ENCODE measurements around the gene TOP1.

Gene TOP1

GRCh38 chr20:41085606-41086005, 57.0 kb downstream of the TOP1 start:
- ChIA-PET CTCF (interaction anchor here (0.6 kb wide), 1 partner anchor 167 kb away, joined by 5 read pairs; no protein-coding TSS in a partner anchor), POLR2A (no interaction called here)
- DNase-seq (ENCODE audit: extremely low spot score), result no peak
- TF ChIP-seq FOXK2 (IDR thresholded peaks at IDR 0.05), result no peak
- TF ChIP-seq ZNF384 (IDR thresholded peaks at IDR 0.05), result no peak
- no peak; the same call in 1 of the 2 replicates for TF ChIP-seq PKNOX1 (IDR thresholded peaks at IDR 0.05)
- no peak for TF ChIP-seq TARDBP (IDR thresholded peaks at IDR 0.05)
- no peak for TF ChIP-seq ELF4 (IDR thresholded peaks at IDR 0.05)
- no peak for TF ChIP-seq SP1 (IDR thresholded peaks at IDR 0.05)
- TF ChIP-seq FOXA1 (IDR thresholded peaks at IDR 0.05), result no peak
- no peak for TF ChIP-seq BHLHE40 (IDR thresholded peaks at IDR 0.05; ENCODE audit: borderline replicate concordance)
- TF ChIP-seq L3MBTL2 (conservative IDR thresholded peaks at IDR 0.05), result no peak
- no peak for TF ChIP-seq CTBP1 (IDR thresholded peaks at IDR 0.05; ENCODE audit: borderline replicate concordance)
- TF ChIP-seq NFRKB (IDR thresholded peaks at IDR 0.05), result no peak
- no peak for TF ChIP-seq HDGF (IDR thresholded peaks at IDR 0.05; ENCODE audit: borderline replicate concordance)
- TF ChIP-seq ARNT (IDR thresholded peaks at IDR 0.05), result no peak
- TF ChIP-seq FOXM1 (IDR thresholded peaks at IDR 0.05; ENCODE audit: borderline replicate concordance), result no peak
- TF ChIP-seq LEF1 (IDR thresholded peaks at IDR 0.05; ENCODE audit: borderline replicate concordance), result no peak
- no peak for TF ChIP-seq SUZ12 (IDR thresholded peaks at IDR 0.05)

GRCh38 chr20:41086402-41087324, 58.0 kb downstream of the TOP1 start:
- no peak for TF ChIP-seq NFRKB (IDR thresholded peaks at IDR 0.05)
- no peak for TF ChIP-seq FOXM1 (IDR thresholded peaks at IDR 0.05; ENCODE audit: borderline replicate concordance)
- no peak for TF ChIP-seq HDGF (IDR thresholded peaks at IDR 0.05; ENCODE audit: borderline replicate concordance)
- no peak for TF ChIP-seq SP1 (IDR thresholded peaks at IDR 0.05)
- TF ChIP-seq FOXA1 (IDR thresholded peaks at IDR 0.05), result no peak
- no peak for TF ChIP-seq PKNOX1 (IDR thresholded peaks at IDR 0.05)
- TF ChIP-seq LEF1 (IDR thresholded peaks at IDR 0.05; ENCODE audit: borderline replicate concordance), result no peak
- no peak for TF ChIP-seq TARDBP (IDR thresholded peaks at IDR 0.05)
- TF ChIP-seq SUZ12 (IDR thresholded peaks at IDR 0.05), result no peak
- DNase-seq (ENCODE audit: extremely low spot score), result peak; percentile 27
- CTCF ChIA-PET, result interaction anchor here (0.6 kb wide), 1 partner anchor 118 kb away, joined by 3 read pairs; no protein-coding TSS in a partner anchor
- POLR2A ChIA-PET, result no interaction called here

- ChIA-PET CTCF (no interaction called here), POLR2A (no interaction called here)
- TF ChIP-seq TARDBP (IDR thresholded peaks at IDR 0.05) (no peak), SUZ12 (IDR thresholded peaks at IDR 0.05) (no peak), FOXA1 (IDR thresholded peaks at IDR 0.05) (no peak), NFRKB (IDR thresholded peaks at IDR 0.05) (no peak), CTBP1 (IDR thresholded peaks at IDR 0.05; ENCODE audit: borderline replicate concordance) (no peak), ARNT (IDR thresholded peaks at IDR 0.05) (no peak), SP1 (IDR thresholded peaks at IDR 0.05) (no peak), FOXK2 (IDR thresholded peaks at IDR 0.05) (no peak), FOXM1 (IDR thresholded peaks at IDR 0.05; ENCODE audit: borderline replicate concordance) (no peak), L3MBTL2 (conservative IDR thresholded peaks at IDR 0.05) (no peak), PKNOX1 (IDR thresholded peaks at IDR 0.05) (no peak), HDGF (IDR thresholded peaks at IDR 0.05; ENCODE audit: borderline replicate concordance) (no peak)
- DNase-seq (ENCODE audit: extremely low spot score), result no peak
Observed at GRCh38 chr20:41087325-41087685, 58.7 kb downstream of the TOP1 start.

- no peak for TF ChIP-seq CTBP1 (IDR thresholded peaks at IDR 0.05; ENCODE audit: borderline replicate concordance)
- TF ChIP-seq FOXA1 (IDR thresholded peaks at IDR 0.05), result no peak
- no peak for TF ChIP-seq FOXM1 (IDR thresholded peaks at IDR 0.05; ENCODE audit: borderline replicate concordance)
- TF ChIP-seq FOXK2 (IDR thresholded peaks at IDR 0.05), result no peak
- TF ChIP-seq BHLHE40 (IDR thresholded peaks at IDR 0.05; ENCODE audit: borderline replicate concordance), result no peak
- no peak for TF ChIP-seq NFRKB (IDR thresholded peaks at IDR 0.05)
- TF ChIP-seq ZNF384 (IDR thresholded peaks at IDR 0.05), result no peak
- no peak for TF ChIP-seq ARNT (IDR thresholded peaks at IDR 0.05)
- no peak for TF ChIP-seq HDGF (IDR thresholded peaks at IDR 0.05; ENCODE audit: borderline replicate concordance)
- TF ChIP-seq TARDBP (IDR thresholded peaks at IDR 0.05), result no peak
- no peak for TF ChIP-seq L3MBTL2 (conservative IDR thresholded peaks at IDR 0.05)
- TF ChIP-seq SP1 (IDR thresholded peaks at IDR 0.05), result no peak
- no peak for TF ChIP-seq SUZ12 (IDR thresholded peaks at IDR 0.05)
- TF ChIP-seq LEF1 (IDR thresholded peaks at IDR 0.05; ENCODE audit: borderline replicate concordance), result no peak
- TF ChIP-seq PKNOX1 (IDR thresholded peaks at IDR 0.05), result no peak
- no peak for TF ChIP-seq ELF4 (IDR thresholded peaks at IDR 0.05)
- DNase-seq (ENCODE audit: extremely low spot score), result no peak
- ChIA-PET POLR2A (no interaction called here), CTCF (no interaction called here)
Observed at GRCh38 chr20:41087777-41088176, 59.2 kb downstream of the TOP1 start.

GRCh38 chr20:41089555-41089954, 60.9 kb downstream of the TOP1 start:
- no peak for DNase-seq (ENCODE audit: extremely low spot score)
- CTCF ChIA-PET, result no interaction called here
- no peak for TF ChIP-seq TARDBP (IDR thresholded peaks at IDR 0.05)
- TF ChIP-seq NFRKB (IDR thresholded peaks at IDR 0.05), result no peak
- TF ChIP-seq FOXM1 (IDR thresholded peaks at IDR 0.05; ENCODE audit: borderline replicate concordance), result no peak
- TF ChIP-seq PKNOX1 (IDR thresholded peaks at IDR 0.05), result no peak
- TF ChIP-seq SUZ12 (IDR thresholded peaks at IDR 0.05), result no peak
- POLR2A ChIA-PET, result no interaction called here
